ENCODE results near the gene GSG1L2.
A peak's percentile ranks its signal among the peaks of the same experiment; 100 is the strongest.
"Not testable (repeated sequence)": the region's sequence is repeated elsewhere in the genome, so short reads cannot be mapped to it uniquely, and the experiment has no call there.

GSG1L2 gene

DNA sequence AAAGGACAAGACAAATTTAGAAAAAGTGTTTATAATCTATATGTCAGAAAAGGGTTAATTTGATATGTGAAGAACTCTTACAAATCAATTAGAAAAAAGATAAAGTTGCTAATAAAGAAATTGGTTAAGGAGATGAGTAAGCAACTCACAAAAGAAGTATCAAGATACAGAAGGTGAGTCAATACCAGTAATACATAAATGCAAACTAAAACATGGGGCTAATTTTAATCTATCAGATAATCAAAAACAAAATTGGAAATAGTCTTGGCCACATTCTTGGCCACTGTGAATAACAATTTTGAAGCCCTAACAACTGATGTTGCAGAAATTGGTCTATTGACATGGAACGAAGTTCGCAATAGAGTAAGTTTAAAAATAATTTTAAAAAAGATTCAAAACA lies 37.3 kb downstream of the GSG1L2 start:
- DNase-seq: no peak

DNA sequence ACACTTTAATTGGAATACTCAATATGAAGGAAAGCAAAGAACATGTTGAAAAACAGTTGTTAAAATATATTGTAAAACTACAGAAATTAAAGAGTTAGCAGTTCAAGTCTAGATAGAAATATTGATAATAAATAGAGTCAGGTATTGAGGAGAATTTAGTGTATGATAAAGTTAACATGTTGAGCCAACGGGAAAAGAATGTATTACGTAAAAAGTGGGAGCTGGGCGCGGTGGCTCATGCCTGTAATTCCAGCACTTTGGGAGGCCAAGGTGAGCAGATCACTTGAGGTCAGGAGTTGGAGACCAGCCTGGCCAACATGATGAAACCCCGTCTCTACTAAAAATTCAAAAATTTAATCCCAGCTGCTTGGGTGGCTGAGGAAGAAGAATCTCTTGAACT lies 38.4 kb downstream of the GSG1L2 start:
- DNase-seq: not testable (repeated sequence)

DNA sequence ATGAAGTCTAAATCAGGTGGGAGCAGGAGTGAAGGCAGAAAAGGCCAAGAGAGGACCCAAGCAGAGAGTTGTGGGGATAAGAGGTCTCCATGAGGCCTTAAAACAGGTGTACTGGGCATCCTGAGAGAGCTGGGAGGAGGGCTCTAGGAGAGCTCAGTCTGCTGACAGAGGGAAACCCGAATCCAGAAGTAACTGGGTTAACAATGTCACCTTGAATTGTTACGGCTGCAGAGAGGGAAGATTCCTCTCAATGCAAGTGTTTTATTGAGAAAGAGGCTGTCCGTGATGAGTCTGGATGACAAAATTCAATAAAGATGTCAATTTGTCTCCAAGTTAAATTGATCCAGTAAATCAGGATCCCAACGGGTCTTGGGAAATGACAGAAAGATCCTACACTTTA lies 38.8 kb downstream of the GSG1L2 start:
- no peak for DNase-seq

DNA sequence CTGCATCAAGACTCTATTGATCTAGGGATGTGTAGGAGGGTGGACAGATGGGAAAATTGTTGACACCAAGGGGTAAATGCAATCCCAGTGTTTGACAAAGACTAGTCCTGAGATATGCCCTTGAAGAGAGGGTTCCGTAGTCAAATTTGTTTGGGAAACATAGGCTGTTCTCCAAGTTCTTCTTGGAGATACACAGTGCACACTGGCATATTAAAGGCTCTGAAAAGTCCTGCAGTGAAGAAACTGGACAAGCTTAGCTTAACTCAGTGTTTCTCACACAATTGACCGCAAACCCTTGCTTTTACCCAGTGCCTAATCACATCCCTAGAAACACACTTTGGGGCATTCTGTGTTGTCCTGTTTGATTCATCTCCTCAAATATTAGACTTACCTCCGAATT lies 41.3 kb downstream of the GSG1L2 start:
- DNase-seq: no peak

DNA sequence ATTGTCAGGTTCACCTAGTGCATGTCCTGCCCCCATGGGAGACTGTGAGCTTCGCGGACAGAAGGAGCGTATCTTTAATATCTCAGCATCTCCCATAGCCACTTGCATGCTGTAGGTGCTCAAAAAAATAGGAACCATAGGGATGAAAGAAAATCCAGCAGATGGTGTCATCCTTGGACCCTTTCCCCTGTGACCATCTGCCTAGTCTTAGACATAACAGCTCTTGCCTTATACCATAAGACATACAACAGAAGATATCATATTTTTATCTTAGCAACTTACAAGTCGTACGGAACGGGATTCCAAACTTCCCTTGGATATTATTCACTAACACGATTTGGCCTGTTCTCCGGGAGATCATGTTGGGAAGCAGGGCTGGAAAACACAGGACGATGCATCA lies 45.0 kb downstream of the GSG1L2 start:
- no peak for DNase-seq

DNA sequence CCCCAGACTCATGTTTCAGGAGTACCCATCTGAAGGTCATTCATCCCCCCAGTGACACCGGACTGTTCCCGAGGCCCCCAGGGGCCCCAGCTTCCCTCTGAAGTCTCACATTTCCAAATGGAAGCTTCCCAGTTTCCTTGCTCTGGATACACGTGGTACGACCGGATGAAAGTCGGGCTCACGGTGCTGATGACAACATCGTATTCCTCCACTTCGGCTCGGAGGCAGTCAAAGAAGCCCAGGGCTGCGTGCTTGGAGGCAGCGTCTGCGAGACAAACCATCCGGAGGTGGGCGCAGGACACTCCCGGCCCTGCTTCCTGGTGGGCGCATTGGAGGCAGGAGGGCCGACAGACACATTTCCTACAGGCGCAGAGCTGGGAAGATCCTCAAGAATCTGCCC lies 49.2 kb downstream of the GSG1L2 start:
- no peak for DNase-seq

DNA sequence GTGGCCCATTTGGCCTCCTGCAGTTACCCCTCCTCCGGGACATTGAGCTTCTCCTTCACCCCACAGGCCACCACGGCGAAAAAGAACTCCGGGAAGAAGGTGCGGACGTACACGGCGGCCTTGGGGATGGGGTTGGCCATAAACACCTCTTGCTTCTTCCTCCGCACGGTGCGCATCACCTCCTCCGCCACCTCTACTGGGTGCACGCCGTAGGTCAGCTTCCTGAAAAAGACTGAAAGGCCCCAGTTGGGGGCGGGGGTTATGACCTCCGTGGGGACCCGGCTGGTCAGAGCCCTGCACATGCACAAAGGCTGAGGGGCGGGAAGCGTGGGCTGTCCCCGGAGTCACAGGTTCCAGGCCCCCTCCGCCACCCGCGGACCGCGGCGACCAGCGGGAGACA lies 50.4 kb downstream of the GSG1L2 start:
- DNase-seq: no peak

DNA sequence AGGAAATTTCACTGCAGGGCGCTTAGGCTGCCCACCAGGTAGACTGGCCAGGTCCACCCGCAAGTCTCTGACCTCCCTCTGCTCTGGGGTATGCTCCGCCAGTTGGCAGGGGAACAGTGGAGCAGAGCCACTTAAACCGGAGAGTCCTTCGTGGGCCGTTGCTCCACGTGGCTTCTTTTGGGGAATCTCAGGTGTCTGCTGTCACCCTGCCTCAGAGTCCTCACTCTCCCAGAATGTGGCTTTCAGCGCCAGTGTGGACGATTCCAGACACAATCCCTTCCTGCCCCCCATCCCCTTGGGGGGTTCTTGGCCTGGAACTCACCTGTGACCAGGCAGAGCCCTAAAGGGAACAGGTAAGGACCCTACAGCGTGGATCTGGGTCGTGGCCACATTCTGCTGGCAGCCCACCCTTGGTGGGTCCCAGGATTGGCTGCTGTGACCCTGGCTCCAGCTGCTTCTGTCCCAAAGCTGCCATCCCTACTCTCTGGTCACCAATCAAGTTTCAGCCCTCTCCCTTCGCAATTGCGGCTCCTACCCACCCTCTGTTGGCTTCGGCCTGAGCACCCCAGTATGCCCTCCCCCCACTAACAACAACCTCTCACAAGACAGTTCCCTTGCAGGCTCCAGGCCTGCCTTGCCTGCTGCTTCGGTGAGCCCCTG lies 52.7 kb downstream of the GSG1L2 start:
- no peak for DNase-seq

DNA sequence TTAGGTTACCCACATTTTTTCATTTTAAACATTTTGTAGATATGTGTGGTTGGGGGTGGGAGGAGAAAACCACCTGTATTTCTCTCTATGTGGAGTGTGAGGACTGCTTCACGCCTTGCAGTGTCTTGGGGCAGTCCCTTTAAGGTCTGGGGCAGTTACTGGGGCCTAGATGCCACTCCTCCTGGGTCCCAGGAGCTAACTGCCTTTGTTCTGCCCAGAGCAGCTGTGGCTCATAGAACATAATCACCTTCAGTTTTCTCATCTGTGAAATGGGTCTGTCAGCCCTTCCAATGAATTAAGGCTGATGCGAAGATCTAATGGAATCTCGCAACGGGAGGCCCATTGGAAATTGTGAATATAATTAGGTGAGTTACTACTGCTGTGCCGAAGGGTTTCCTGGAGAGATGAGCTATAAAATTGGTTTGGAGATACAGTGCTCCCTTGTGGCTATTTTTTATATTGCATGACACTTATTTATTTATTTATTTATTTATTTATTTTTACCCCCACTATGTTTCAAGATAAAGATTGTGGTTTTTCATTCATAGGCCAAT lies 53.4 kb downstream of the GSG1L2 start:
- peak; percentile 56 for DNase-seq

DNA sequence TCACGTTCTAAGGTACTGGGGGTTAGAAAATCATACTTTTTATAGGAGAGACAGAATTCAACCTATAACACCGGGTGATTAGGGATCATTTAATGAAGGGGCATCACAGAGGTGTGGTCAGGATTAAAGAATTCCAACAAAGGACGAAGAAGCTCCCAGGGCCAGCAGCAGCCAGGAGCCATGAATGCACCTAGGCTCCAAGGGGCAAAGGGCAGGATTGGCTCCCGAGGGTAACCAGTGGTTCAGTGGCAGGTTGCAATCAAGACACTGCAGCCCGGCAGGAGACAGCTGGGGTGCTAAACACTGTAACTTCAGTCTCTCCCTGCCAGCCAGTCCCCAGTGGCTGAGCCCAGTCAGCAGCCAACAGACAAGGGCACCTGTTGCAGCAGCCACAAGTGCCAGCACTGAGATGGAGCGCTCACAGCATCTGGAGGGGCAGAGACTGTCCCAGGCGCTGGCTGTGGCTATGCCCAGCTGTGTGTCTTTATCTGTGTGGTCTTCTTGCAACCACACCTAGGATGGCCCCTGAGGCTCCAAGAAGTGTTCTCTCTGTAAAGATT lies 54.4 kb downstream of the GSG1L2 start:
- DNase-seq: no peak

DNA sequence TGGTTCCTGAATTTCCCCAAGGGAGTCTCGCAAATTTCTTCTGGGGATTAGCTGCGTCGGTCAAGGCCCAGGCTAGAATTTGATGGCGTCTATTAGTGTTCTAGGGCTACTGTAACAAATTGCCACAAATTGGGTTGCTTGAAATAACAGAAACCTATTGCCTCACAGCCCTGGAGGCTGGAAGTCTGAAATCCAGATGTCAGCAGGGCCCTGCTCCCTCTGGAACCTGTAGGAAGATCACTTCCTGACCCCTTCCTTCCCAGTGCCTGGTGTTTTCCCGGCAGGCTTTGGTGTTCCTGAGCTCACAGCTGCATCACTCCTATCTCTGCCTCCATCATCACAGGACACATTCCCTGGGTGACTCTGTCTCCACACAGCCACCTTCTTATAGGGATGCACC lies 54.9 kb downstream of the GSG1L2 start:
- DNase-seq: no peak

DNA sequence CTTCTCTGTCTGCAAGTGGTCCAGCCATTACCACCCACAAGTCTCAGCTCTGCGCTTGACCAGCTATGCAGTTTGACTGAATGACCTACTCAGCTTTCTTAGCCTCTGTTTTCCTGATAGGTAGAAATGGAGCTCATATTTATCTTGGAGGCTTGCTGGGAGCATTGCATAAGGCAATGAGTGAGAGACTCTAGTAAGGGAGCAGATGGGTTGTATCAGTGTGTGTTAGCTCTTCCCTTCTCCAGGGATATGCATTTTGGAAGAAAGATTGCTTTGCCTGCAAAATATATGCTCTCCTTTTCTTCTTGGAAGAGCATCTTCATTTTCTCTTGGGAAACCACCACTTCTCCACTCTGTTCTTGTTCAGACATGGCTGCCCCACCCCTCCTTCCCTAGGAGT lies 56.6 kb downstream of the GSG1L2 start:
- DNase-seq: no peak

DNA sequence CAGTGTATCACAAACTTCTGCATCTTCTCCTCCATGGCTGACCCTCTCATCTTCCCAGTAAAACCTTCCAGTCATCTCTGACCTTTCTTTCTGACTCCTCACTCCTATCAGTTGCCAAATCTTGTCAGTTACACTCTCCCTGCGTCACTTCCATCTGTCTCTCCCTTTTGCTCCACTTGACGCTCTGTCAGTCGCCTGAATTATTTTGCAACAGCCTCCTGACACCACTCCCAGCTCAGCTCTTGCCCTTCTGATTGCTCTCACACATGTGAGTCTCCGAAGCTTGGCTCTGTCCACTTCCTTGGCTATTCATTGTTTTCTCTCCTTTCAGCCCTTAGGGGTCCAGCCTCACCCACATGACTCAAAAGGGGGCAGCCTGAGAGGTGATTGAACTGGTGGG lies 58.2 kb downstream of the GSG1L2 start:
- no peak for DNase-seq

DNA sequence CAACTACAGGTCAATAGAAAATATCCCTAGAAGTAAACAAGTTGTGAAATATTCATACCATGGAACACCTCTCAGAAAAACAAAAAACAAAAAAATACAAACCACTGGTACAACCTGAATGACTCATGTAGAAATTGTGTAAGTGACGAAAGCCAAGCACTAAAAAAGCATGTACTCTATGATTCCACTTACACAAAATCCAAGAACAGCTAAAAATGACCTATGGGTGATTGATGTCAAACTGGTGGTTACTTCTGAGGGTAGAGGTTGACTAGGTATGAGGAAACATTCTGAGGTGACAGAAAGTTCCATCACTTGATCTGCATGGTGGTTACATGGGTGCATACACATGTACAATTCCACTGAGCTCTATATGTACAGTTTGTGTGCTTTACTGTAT lies 61.6 kb downstream of the GSG1L2 start:
- DNase-seq: no peak

DNA sequence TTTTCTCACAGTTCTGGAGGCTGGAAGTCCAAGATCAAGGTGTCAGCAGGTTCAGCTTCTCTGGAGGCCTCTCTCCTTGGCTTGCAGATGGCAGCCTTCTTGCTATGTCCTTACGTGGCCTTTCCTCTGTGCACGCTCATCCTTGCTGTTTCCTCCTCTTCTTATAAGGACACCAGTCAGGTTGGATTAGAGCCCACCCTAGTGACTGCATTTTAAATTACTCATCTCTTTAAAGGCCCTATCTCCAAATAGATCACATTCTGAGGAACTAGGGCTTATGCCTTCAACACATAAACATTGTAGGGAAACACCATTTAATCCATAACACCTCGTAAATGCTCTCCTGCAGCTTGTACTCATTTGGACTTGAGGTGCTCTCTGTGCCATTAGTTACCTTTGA lies 66.8 kb downstream of the GSG1L2 start:
- no peak for DNase-seq

All from activated CD8-positive, alpha-beta memory T cell treated with anti-CD3 and anti-CD28 coated beads for 24 hours (primary cell).